Thoracic aorta (tissue), 2 donors: ENCODE measurements around the gene WDR43. TPM values are rescaled to one million over a fixed set of nuclear protein-coding genes. Genes with fewer than 3 reads are reported as not detected.

Experiments
- ATAC-seq: fragments of 150-250 bp; one replicate; pipeline ENCODE4 v1.8.0; 2017; ENCODE audit warnings: low read depth; ENCODE audit not compliant: insufficient number of reproducible peaks, low FRiP score
- DNase-seq: peaks from one replicate; pipeline ENCODE4 v3.0.0-alpha.2; 2020; ENCODE audit warnings: low spot score
- H3K27ac ChIP-seq, 2 donors: fragments of 200-600 bp; sonication (generic); 1 replicate in 1 of 2; 2 replicates in 1 of 2; pipeline ENCODE4 v1.5.1; 2016; ENCODE audit warnings: mild to moderate bottlenecking in 2 of 2, moderate library complexity in 2 of 2
- H3K27me3 ChIP-seq: fragments of 200-600 bp; sonication (generic); replicated peaks from 2 replicates; pipeline ENCODE4 v1.6.0; 2016; ENCODE audit warnings: mild to moderate bottlenecking; ENCODE audit not compliant: insufficient read depth
- H3K36me3 ChIP-seq: fragments of 200-600 bp; sonication (generic); one replicate; pipeline ENCODE4 v1.5.1; 2016
- H3K4me1 ChIP-seq, 2 donors: fragments of 200-600 bp; sonication (generic); 1 replicate in 1 of 2; 2 replicates in 1 of 2; pipeline versions ENCODE4 v1.5.1 to v1.6.0; 2016; ENCODE audit warnings: low read depth in 2 of 2, mild to moderate bottlenecking in 1 of 2; ENCODE audit not compliant: control insufficient read depth in 1 of 2
- H3K4me3 ChIP-seq: fragments of 200-600 bp; sonication (generic); 2 replicates; pipeline ENCODE4 v1.5.1; 2016; ENCODE audit warnings: mild to moderate bottlenecking
- H3K9me3 ChIP-seq: fragments of 200-600 bp; sonication (generic); 2 replicates; pipeline ENCODE4 v1.5.1; 2016
- total RNA-seq, 2 donors: library from RNA; depleted of rRNA; stranded (reverse); fragments of >200 nt; gene quantifications; one replicate each; pipeline versions ENCODE4 v1.1.0 to v1.2.3, GENCODE V29; 2016
- TF ChIP-seq, protein P1 (sequence below): fragments of 200-600 bp; sonication (generic); IDR thresholded peaks from one replicate; pipeline ENCODE4 v1.5.1; 2019; ENCODE audit warnings: antibody characterized with exemption

Gene WDR43
- total RNA-seq, 2 donors from 2014 or later, result 19.8 to 76.4 TPM

GRCh38 chr2:28981620-28982376 is 87.3 kb downstream of the WDR43 start:
- ATAC-seq, result no peak
- H3K27me3 ChIP-seq, result no peaks in the 10 kb centered on the region
- no peak for DNase-seq
- TF ChIP-seq, protein P1, sequence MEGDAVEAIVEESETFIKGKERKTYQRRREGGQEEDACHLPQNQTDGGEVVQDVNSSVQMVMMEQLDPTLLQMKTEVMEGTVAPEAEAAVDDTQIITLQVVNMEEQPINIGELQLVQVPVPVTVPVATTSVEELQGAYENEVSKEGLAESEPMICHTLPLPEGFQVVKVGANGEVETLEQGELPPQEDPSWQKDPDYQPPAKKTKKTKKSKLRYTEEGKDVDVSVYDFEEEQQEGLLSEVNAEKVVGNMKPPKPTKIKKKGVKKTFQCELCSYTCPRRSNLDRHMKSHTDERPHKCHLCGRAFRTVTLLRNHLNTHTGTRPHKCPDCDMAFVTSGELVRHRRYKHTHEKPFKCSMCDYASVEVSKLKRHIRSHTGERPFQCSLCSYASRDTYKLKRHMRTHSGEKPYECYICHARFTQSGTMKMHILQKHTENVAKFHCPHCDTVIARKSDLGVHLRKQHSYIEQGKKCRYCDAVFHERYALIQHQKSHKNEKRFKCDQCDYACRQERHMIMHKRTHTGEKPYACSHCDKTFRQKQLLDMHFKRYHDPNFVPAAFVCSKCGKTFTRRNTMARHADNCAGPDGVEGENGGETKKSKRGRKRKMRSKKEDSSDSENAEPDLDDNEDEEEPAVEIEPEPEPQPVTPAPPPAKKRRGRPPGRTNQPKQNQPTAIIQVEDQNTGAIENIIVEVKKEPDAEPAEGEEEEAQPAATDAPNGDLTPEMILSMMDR, result no peak
- H3K4me3 ChIP-seq, result no peak overlapping the region
- H3K9me3 ChIP-seq, result no peaks in the 10 kb centered on the region
- no peaks in the 10 kb centered on the region for H3K36me3 ChIP-seq
- no peak overlapping the region for H3K27ac ChIP-seq
- H3K4me1 ChIP-seq, result peaks cover 0 to 13% of the 10 kb centered on the region in 2 donors

DNA sequence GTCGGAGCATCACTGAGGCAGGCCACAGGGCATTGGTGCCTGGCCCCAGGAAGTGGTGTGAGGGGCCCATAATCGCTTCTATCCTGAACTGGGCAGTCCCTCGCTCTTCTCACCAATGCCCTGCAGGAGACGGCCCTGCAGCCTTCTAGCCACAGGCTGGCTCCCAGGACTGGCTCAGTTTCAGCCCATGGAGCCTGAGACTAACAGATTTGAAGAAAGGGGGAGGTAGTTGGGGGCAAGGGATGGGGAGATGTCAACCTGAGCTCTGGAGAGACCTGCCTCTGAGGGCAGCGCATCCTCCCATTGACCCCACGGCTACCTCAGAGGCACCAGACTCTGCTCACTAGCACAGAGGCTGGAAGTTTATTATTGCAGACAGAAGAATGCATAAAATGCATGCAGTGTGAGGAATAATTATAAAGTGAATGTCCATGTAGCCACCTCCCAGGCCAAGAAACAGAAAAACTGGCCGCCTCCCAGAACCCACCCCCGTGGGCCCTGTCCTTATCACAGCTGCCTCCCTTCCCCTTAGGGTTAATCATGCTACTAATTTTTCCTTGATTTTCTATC is 88.0 kb downstream of the WDR43 start:
- no peak for ATAC-seq
- no peak overlapping the region for H3K27ac ChIP-seq
- H3K4me1 ChIP-seq, result peaks cover 0 to 13% of the 10 kb centered on the region in 2 donors

GRCh38 chr2:28986429-28986828 is 92.0 kb downstream of the WDR43 start:
- Histone ChIP-seq H3K4me1 (peaks cover 0 to 18% of the 10 kb centered on the region in 2 donors), H3K9me3 (no peaks in the 10 kb centered on the region), H3K4me3 (no peak overlapping the region), H3K27me3 (no peaks in the 10 kb centered on the region), H3K36me3 (no peaks in the 10 kb centered on the region), H3K27ac (no peak overlapping the region)
- TF ChIP-seq, protein P1, result no peak
- ATAC-seq (no peak), DNase-seq (no peak)

More for the DNA sequence above, 88.0 kb downstream of the WDR43 start:
- no peak for DNase-seq
- TF ChIP-seq, protein P1, result no peak
- no peaks in the 10 kb centered on the region for H3K36me3 ChIP-seq
- no peaks in the 10 kb centered on the region for H3K9me3 ChIP-seq
- H3K27me3 ChIP-seq, result no peaks in the 10 kb centered on the region
- H3K4me3 ChIP-seq, result no peak overlapping the region

- Histone ChIP-seq H3K27ac (no peak overlapping the region), H3K4me1 (peaks cover 0 to 15% of the 10 kb centered on the region in 2 donors), H3K27me3 (no peaks in the 10 kb centered on the region), H3K4me3 (no peak overlapping the region), H3K36me3 (no peaks in the 10 kb centered on the region), H3K9me3 (no peaks in the 10 kb centered on the region)
- TF ChIP-seq, protein P1, result no peak
- ATAC-seq (no peak), DNase-seq (no peak)
Measured at GRCh38 chr2:28989973-28990372, 95.5 kb downstream of the WDR43 start.

DNA sequence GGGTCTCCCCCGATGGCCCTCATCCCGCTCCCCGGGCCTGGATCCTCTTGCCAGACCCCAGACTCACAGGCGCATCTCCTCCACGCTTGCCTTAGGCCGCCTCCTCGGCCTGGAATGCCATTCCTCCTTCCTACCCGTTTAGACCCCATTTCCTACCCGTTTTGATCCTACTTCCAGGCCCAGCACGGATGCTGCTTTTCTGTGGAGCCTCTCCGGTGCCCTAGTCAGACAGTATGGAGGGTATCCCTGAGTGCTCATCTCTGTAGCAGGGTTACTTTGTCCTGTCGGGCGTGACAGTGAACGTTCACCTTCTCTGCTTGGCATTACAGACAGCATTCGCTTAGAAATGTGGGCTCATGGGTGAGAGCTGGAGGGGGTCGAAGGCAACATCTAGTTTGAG is 96.0 kb downstream of the WDR43 start:
- TF ChIP-seq, protein P1, result no peak
- Histone ChIP-seq H3K27ac (no peak overlapping the region), H3K27me3 (no peaks in the 10 kb centered on the region), H3K9me3 (no peaks in the 10 kb centered on the region), H3K36me3 (no peaks in the 10 kb centered on the region), H3K4me3 (no peak overlapping the region), H3K4me1 (peaks cover 0 to 15% of the 10 kb centered on the region in 2 donors)
- no peak for DNase-seq
- no peak for ATAC-seq
